OCI-LY3 (cell line): Measurements from ENCODE around the gene LRP10.

Experiments
- H2AFZ ChIP-seq: fragments of 200-600, 300-600 bp; shearing (Covaris generic); 2 replicates; pipeline ENCODE4 v1.6.0; 2014; ENCODE audit warnings: antibody characterized with exemption, low read depth, low read length
- H3K27ac ChIP-seq: fragments of 200-600, 300-600 bp; sonication (generic); 2 replicates; pipeline ENCODE4 v1.5.1; 2014; ENCODE audit warnings: mild to moderate bottlenecking, low read length, moderate library complexity, mixed read lengths
- H3K27me3 ChIP-seq: fragments of 200-600, 300-600 bp; sonication (generic); 2 replicates; pipeline ENCODE4 v1.6.1; 2014; ENCODE audit warnings: low read depth, low read length, mixed read lengths
- H3K36me3 ChIP-seq: fragments of 200-600, 300-600 bp; sonication (generic); replicated peaks from 2 replicates; pipeline ENCODE3; 2014; ENCODE audit warnings: low read depth, low read length, mixed read lengths
- H3K4me1 ChIP-seq: fragments of 300-600, 200-600 bp; sonication (generic); 2 replicates; pipeline ENCODE4 v1.6.1; 2014; ENCODE audit warnings: low read length, mixed read lengths
- H3K4me2 ChIP-seq: fragments of 200-600, 300-600 bp; sonication (generic); 2 replicates; pipeline ENCODE4 v1.6.1; 2014; ENCODE audit warnings: low read length, mixed read lengths
- H3K4me3 ChIP-seq: fragments of 300-600, 200-600 bp; sonication (generic); 2 replicates; pipeline ENCODE4 v1.5.1; 2014; ENCODE audit warnings: antibody characterized with exemption, mild to moderate bottlenecking, low read length, moderate library complexity
- H3K79me2 ChIP-seq: fragments of 300-600, 200-600 bp; shearing (Covaris generic); 2 replicates; pipeline ENCODE4 v1.6.1; 2014; ENCODE audit warnings: mild to moderate bottlenecking, low read length, mixed read lengths
- H3K9ac ChIP-seq: fragments of 300-600, 200-600 bp; shearing (Covaris generic); 2 replicates; pipeline ENCODE4 v1.6.0; 2014; ENCODE audit warnings: mild to moderate bottlenecking, low read length, moderate library complexity
- H3K9me3 ChIP-seq: fragments of 200-600, 300-600 bp; shearing (Covaris generic); 2 replicates; pipeline ENCODE4 v1.6.1; 2014; ENCODE audit warnings: low read length, mixed read lengths; ENCODE audit not compliant: insufficient read depth
- H4K20me1 ChIP-seq: fragments of 200-600, 300-600 bp; sonication (generic); 2 replicates; pipeline ENCODE4 v1.6.1; 2016; ENCODE audit warnings: low read length, mixed read lengths; ENCODE audit not compliant: insufficient read depth
- EZH2phosphoT487 ChIP-seq: fragments of 200-600 bp; shearing (Covaris generic); IDR thresholded peaks from 2 replicates; pipeline ENCODE4 v1.6.1; 2018; ENCODE audit warnings: antibody characterized with exemption, mixed run types, low read depth
- TF ChIP-seq, protein P1 (sequence below): fragments of 200-600, 300-600 bp; sonication (generic); IDR thresholded peaks from 2 replicates; pipeline ENCODE4 v1.5.1; 2014; ENCODE audit warnings: antibody characterized with exemption, low read length, low read depth

LRP10 gene

DNA sequence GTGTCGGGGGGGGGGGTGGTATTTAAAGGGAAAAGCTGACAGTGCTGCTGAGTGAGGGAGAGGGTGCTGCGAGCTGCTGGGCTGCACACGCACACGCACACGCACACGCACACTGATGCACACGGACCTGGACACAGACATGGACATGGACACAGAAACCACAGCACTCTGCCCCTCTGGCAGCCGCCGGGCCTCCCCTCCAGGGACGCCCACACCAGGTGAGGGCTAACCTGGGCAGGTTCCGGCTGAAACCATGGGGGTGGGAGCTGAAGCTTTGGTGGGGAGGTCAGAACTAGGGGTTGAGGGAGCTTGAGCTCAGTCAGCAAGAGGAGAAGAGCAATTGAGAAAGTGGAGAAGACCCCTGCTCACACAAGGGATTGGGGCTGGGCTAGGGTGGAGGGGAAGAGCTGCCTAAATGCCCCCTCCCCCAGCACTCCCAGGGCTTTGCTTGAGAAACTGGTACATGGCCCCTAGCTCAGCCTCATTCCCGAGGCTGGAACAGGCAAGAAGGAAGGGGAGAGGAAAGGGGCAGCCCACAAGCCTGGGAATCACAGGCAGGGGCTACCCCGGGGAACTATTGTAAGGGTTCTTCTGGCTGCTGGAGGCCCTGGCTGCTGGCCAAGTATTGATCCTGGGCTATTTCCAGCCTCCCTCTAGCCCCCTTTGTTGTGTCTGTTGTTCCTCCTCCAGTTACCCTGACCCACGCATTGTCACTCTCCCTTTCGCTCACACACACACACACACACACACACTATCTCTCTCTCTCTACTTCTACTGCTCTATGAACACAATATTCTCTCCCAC, 11.8 kb downstream of the LRP10 start, which contains the start of gene REM2:
TSS of gene REM2 (plus strand) at position 50 of the 804 bp plus-strand sequence. CDS start at position 116, 66 bp downstream.
- peaks cover 3% of the 10 kb centered on the region for H3K36me3 ChIP-seq
- peaks cover 20% of the 10 kb centered on the region for H3K4me1 ChIP-seq
- no peaks in the 10 kb centered on the region for H3K9me3 ChIP-seq
- no peak within 1 kb of the TSS for H3K9ac ChIP-seq
- TF ChIP-seq, protein P1, sequence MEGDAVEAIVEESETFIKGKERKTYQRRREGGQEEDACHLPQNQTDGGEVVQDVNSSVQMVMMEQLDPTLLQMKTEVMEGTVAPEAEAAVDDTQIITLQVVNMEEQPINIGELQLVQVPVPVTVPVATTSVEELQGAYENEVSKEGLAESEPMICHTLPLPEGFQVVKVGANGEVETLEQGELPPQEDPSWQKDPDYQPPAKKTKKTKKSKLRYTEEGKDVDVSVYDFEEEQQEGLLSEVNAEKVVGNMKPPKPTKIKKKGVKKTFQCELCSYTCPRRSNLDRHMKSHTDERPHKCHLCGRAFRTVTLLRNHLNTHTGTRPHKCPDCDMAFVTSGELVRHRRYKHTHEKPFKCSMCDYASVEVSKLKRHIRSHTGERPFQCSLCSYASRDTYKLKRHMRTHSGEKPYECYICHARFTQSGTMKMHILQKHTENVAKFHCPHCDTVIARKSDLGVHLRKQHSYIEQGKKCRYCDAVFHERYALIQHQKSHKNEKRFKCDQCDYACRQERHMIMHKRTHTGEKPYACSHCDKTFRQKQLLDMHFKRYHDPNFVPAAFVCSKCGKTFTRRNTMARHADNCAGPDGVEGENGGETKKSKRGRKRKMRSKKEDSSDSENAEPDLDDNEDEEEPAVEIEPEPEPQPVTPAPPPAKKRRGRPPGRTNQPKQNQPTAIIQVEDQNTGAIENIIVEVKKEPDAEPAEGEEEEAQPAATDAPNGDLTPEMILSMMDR = no peak
- no peak for TF ChIP-seq EZH2phosphoT487
- H3K4me3 ChIP-seq = no peak within 1 kb of the TSS
- 0 out of 2 replicates have a peak, but pooled peaks cover 7% of the 10 kb centered on the region for H3K27me3 ChIP-seq
- H2AFZ ChIP-seq = no peak within 1 kb of the TSS
- H3K4me2 ChIP-seq = 0 out of 2 replicates have a peak within 1 kb of the TSS, but pooled peaks have one; percentile 24
- H3K27ac ChIP-seq = no peak within 1 kb of the TSS
- H4K20me1 ChIP-seq = no peaks in the 10 kb centered on the region
- no peaks in the 10 kb centered on the region for H3K79me2 ChIP-seq

DNA sequence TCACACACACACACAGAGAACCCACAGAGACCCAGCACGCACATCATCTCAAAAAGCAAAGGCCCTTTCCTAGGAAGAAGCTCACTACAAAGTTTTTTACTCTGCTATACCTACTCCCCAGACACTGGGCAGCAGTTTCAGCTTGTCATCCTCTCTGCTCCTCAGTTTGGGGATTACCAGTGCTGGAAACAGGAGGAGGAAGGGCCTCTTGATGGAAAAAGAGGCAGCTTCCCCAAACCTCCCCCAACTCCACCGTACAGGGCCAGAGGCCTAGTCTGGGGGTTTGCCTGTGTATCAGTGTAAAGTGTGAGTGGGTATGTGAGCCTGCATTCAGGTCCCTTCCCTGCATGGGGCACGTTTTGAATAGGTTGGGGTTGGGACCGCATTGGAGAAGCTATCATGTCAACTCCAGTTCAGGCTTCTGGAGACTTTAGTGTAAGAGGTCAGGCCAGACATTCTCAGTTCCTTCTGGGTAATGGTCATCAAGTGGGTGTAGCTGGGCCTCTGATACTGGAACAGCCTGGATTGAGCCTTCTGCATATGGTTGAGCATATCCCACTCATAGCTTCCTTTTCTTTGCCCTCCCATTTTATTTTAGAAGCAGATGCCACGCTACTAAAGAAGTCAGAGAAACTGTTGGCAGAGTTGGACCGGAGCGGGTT, 12.7 kb downstream of the LRP10 start:
- Histone ChIP-seq H2AFZ (no peak overlapping the region), H3K9ac (no peak overlapping the region), H3K79me2 (no peaks in the 10 kb centered on the region), H3K4me3 (no peak overlapping the region), H3K4me1 (peaks cover 22% of the 10 kb centered on the region), H3K9me3 (no peaks in the 10 kb centered on the region), H3K36me3 (no peaks in the 10 kb centered on the region), H4K20me1 (no peaks in the 10 kb centered on the region), H3K4me2 (no peak overlapping the region), H3K27ac (no peak overlapping the region), H3K27me3 (0 out of 2 replicates have a peak, but pooled peaks cover 7% of the 10 kb centered on the region)
- TF ChIP-seq EZH2phosphoT487 = no peak
- TF ChIP-seq, protein P1 = no peak

DNA sequence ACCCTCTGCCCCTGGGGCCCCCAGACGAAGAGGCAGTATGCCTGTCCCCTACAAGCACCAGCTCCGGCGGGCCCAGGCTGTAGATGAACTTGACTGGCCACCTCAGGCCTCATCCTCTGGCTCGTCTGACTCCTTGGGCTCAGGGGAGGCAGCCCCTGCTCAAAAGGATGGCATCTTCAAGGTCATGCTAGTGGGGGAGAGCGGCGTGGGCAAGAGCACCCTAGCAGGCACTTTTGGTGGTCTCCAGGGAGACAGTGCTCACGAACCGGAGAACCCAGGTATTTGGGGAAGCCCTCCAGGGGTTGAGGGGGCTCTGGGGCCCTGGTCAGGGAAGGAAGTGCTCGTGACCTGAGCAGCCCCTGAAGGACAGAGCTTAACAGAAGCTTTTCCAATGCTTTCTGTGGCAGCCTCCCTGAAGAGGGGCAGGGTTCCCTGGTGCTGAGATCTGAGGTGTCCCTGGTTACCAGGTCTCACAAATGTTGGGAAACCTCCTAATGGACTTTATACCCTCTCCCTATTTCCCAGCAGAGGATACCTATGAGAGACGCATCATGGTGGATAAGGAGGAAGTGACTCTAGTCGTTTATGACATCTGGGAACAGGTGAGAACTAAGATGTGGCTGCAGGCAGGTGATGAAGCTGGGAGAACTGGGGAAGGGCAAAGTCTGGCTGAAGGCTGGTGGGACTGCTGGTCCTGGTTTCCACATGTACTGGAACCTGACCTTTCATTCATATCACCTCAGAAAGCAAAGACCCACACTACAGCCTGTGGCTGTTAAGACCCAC, 13.4 kb downstream of the LRP10 start:
- H3K4me3 ChIP-seq = no peak overlapping the region
- no peaks in the 10 kb centered on the region for H3K79me2 ChIP-seq
- H2AFZ ChIP-seq = no peak overlapping the region
- no peaks in the 10 kb centered on the region for H3K36me3 ChIP-seq
- H3K4me2 ChIP-seq = no peak overlapping the region
- H3K9ac ChIP-seq = no peak overlapping the region
- no peak overlapping the region for H3K27ac ChIP-seq
- 0 out of 2 replicates have a peak, but pooled peaks cover 7% of the 10 kb centered on the region for H3K27me3 ChIP-seq
- TF ChIP-seq, protein P1 = no peak
- no peak for TF ChIP-seq EZH2phosphoT487
- no peaks in the 10 kb centered on the region for H3K9me3 ChIP-seq
- peaks cover 22% of the 10 kb centered on the region for H3K4me1 ChIP-seq
- H4K20me1 ChIP-seq = no peaks in the 10 kb centered on the region

DNA sequence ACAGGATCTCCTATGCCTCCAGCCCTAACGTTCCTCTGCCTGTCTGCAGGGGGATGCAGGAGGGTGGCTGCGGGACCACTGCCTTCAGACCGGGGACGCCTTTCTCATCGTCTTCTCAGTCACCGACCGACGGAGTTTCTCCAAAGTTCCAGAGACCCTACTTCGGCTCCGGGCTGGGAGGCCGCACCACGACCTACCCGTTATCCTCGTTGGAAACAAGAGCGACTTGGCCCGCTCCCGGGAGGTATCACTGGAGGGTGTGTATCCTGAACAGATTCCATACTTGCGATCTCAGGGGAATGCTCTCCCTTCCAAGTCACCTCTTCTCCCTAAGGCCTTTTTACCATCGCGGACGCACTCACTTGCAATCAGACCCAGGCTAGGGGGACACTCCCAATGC, 14.4 kb downstream of the LRP10 start:
- no peaks in the 10 kb centered on the region for H3K79me2 ChIP-seq
- peaks cover 22% of the 10 kb centered on the region for H3K4me1 ChIP-seq
- no peak overlapping the region for H3K4me3 ChIP-seq
- H4K20me1 ChIP-seq = no peaks in the 10 kb centered on the region
- no peak overlapping the region for H2AFZ ChIP-seq
- H3K36me3 ChIP-seq = no peaks in the 10 kb centered on the region
- 0 out of 2 replicates have a peak, but pooled peaks cover 7% of the 10 kb centered on the region for H3K27me3 ChIP-seq
- TF ChIP-seq, protein P1 = no peak
- TF ChIP-seq EZH2phosphoT487 = no peak
- H3K27ac ChIP-seq = no peak overlapping the region
- H3K9ac ChIP-seq = no peak overlapping the region
- H3K4me2 ChIP-seq = no peak overlapping the region
- H3K9me3 ChIP-seq = no peaks in the 10 kb centered on the region
